ENCODE data around the gene SOBP.

- TF ChIP-seq CTCF (conservative IDR thresholded peaks at IDR 0.05 in 1 of 2, IDR thresholded peaks at IDR 0.05 in 1 of 2; ENCODE audit: low read depth in 1 of 2, low read length in 2 of 2) = no peak
- no peak for TF ChIP-seq EZH2 (IDR thresholded peaks at IDR 0.05; ENCODE audit: low read length, missing control alignments)
Measured at GRCh38 chr6:107540465-107540857, 50.5 kb downstream of the SOBP start.
